ENCODE data around the gene METRNL. TPM values are rescaled to one million over a fixed set of nuclear protein-coding genes. Genes with fewer than 3 reads are reported as not detected.

Gene METRNL
- total RNA-seq, 1 experiment from 2014 or later, result 37.6 TPM

GRCh38 chr17:83091257-83092141, 12.1 kb downstream of the METRNL start:
- DNase-seq (ENCODE audit: low read depth), result no peak

GRCh38 chr17:83092186-83092585, 12.8 kb downstream of the METRNL start:
- no peak for DNase-seq (ENCODE audit: low read depth)

GRCh38 chr17:83092931-83093330, 13.5 kb downstream of the METRNL start:
- no peak for DNase-seq (ENCODE audit: low read depth)

- no peak for DNase-seq (ENCODE audit: low read depth)
Measured at GRCh38 chr17:83093506-83093905, 14.1 kb downstream of the METRNL start.

GRCh38 chr17:83094291-83094690, 14.9 kb downstream of the METRNL start:
- DNase-seq (ENCODE audit: low read depth), result no peak

- no peak for DNase-seq (ENCODE audit: low read depth)
Measured at GRCh38 chr17:83095016-83095415, 15.6 kb downstream of the METRNL start.

- no peak for DNase-seq (ENCODE audit: low read depth)
Measured at GRCh38 chr17:83096401-83097224, 17.2 kb downstream of the METRNL start.

- DNase-seq (ENCODE audit: low read depth), result no peak
Measured at GRCh38 chr17:83097831-83098230, 18.4 kb downstream of the METRNL start.

GRCh38 chr17:83098241-83099085, 19.1 kb downstream of the METRNL start:
- DNase-seq (ENCODE audit: low read depth), result no peak

- DNase-seq (ENCODE audit: low read depth), result no peak
Measured at GRCh38 chr17:83099086-83099555, 19.7 kb downstream of the METRNL start.

- peak; percentile 34 for DNase-seq (ENCODE audit: low read depth)
Measured at GRCh38 chr17:83099570-83100181, 20.3 kb downstream of the METRNL start.

- DNase-seq (ENCODE audit: low read depth), result peak; percentile 20
Measured at GRCh38 chr17:83100220-83100852, 20.9 kb downstream of the METRNL start.

GRCh38 chr17:83100853-83101391, 21.5 kb downstream of the METRNL start:
- no peak for DNase-seq (ENCODE audit: low read depth)

- peak; percentile 44 for DNase-seq (ENCODE audit: low read depth)
Measured at GRCh38 chr17:83101805-83102480, 22.5 kb downstream of the METRNL start.

GRCh38 chr17:83103200-83103942, 24.0 kb downstream of the METRNL start:
- DNase-seq (ENCODE audit: low read depth), result no peak

- DNase-seq (ENCODE audit: low read depth), result no peak
Measured at GRCh38 chr17:83103943-83104311, 24.5 kb downstream of the METRNL start.

GRCh38 chr17:83104577-83105505, 25.4 kb downstream of the METRNL start:
- no peak for DNase-seq (ENCODE audit: low read depth)

GRCh38 chr17:83105512-83105911, 26.1 kb downstream of the METRNL start:
- DNase-seq (ENCODE audit: low read depth), result no peak

Data from M059J (cell line).